Right lobe of liver (tissue), 6 donors: ENCODE data around the gene FOXP1. TPM values are rescaled to one million over a fixed set of nuclear protein-coding genes. Genes with fewer than 3 reads are reported as not detected.
A peak's percentile ranks its signal among the peaks of the same experiment; 100 is the strongest.

Source experiments
- ATAC-seq, 4 donors: fragments of 200-7000 bp; cut with Tn5 transposase; one replicate each; pipeline ENCODE4 v1.9.1; 2020; ENCODE audit warnings: mild to moderate bottlenecking in 4 of 4, moderate library complexity in 4 of 4
- DNase-seq, 3 donors: peaks; one replicate each; pipeline ENCODE4 v3.0.0-alpha.2; 2020
- H3K27ac ChIP-seq, 3 donors: fragments of 200-600 bp; one replicate each; pipeline ENCODE4 v1.8.0; 2022
- H3K27me3 ChIP-seq, 2 donors: fragments of 200-600 bp; one replicate each; pipeline ENCODE4 v1.8.0; 2022
- H3K36me3 ChIP-seq, 4 donors: fragments of 200-600 bp; sonication (generic) in 1 of 4; one replicate each; pipeline versions ENCODE4 v1.5.1 to v1.8.0; 2017 to 2022; ENCODE audit warnings: control low read depth in 1 of 4
- H3K4me1 ChIP-seq, 4 donors: fragments of 200-600 bp; sonication (generic) in 1 of 4; one replicate each; pipeline versions ENCODE4 v1.5.1 to v1.8.0; 2017 to 2022; ENCODE audit warnings: control low read depth in 1 of 4
- H3K4me3 ChIP-seq, 3 donors: fragments of 200-600 bp; one replicate each; pipeline ENCODE4 v1.8.0; 2022
- H3K9me3 ChIP-seq, 4 donors: fragments of 200-600 bp; sonication (generic) in 1 of 4; one replicate each; pipeline versions ENCODE4 v1.5.1 to v1.8.0; 2017 to 2022; ENCODE audit warnings: control low read depth in 1 of 4
- CTCF ChIP-seq, 4 donors: fragments of 200-600 bp in 3 of 4; fragments of 450-650 bp in 1 of 4; IDR thresholded peaks; one replicate each; pipeline versions ENCODE4 v1.5.1 to v1.8.0; 2016 to 2022; ENCODE audit warnings: antibody characterized with exemption in 4 of 4, mild to moderate bottlenecking in 2 of 4
- POLR2A ChIP-seq: fragments of 450-650 bp; IDR thresholded peaks from one replicate; pipeline ENCODE4 v1.6.1; 2017; ENCODE audit warnings: antibody characterized with exemption, mild to moderate bottlenecking
- WGBS: methylation state at CpG from one replicate; pipeline ENCODE4 v1.1.6; 2018; ENCODE audit warnings: low coverage, low lambda C conversion rate; ENCODE audit not compliant: insufficient coverage; ENCODE audit errors: missing lambda C conversion rate; 5-methylcytosine and 5-hydroxymethylcytosine counted together
- intact Hi-C, 2 donors: fragments of 100-400 bp; cut with DNase I; formaldehyde crosslinking; loops; one replicate each; pipeline versions ENCODE4 v1.11.2 to v1.14.1; 2022
- total RNA-seq, 6 experiments: library from RNA; depleted of rRNA in 2 of 6; stranded (reverse); fragments of >200 nt in 2 of 6; fragmentation: NEBNext Ultra II Directional in 3 of 6; extraction: Animal tissue kit (Norgen Biotek cat#: 25700) in 3 of 6; gene quantifications; one replicate each; pipeline versions ENCODE4 v1.1.0 to v1.2.4, GENCODE V29; 2016 to 2023
- donor health status: DM: no; HTN: yes; CAD: no.
- donor health status: DM: no; HTN: no; CAD: no.
- donor health status: DM: no; HTN: no; CAD: no.
- donor health status: DM: no; HTN: yes; CAD: no.
- donor health status: DM: no; HTN: yes; CAD: no.

FOXP1 gene
- total RNA-seq, 6 experiments from 2014 or later, result 26.7 to 47.7 (median 35.2) TPM

GRCh38 chr3:71371282-71371681 is 212.2 kb downstream of the FOXP1 start:
- Histone ChIP-seq H3K27ac (no peak overlapping the region), H3K4me1 (peaks cover 0 to 35% (median 14%) of the 10 kb centered on the region in 4 donors), H3K4me3 (no peak overlapping the region), H3K9me3 (no peaks in the 10 kb centered on the region), H3K27me3 (no peaks in the 10 kb centered on the region), H3K36me3 (no peaks in the 10 kb centered on the region)
- ATAC-seq (no peak), DNase-seq (no peak)
- no peak for TF ChIP-seq POLR2A
- no peak for TF ChIP-seq CTCF (IDR thresholded peaks at IDR 0.05)
- 96% methylated on average over 6 of the region's 6 CpGs for whole genome bisulfite sequencing
- intact Hi-C loops, result no loop called here

GRCh38 chr3:71370467-71370866 is 213.1 kb downstream of the FOXP1 start:
- WGBS, result 95% methylated on average over 5 of the region's 5 CpGs
- no peak overlapping the region for H3K4me3 ChIP-seq
- no peak overlapping the region for H3K27ac ChIP-seq
- no peaks in the 10 kb centered on the region for H3K27me3 ChIP-seq
- TF ChIP-seq CTCF (IDR thresholded peaks at IDR 0.05) (no peak), POLR2A (no peak)
- no peaks in the 10 kb centered on the region for H3K9me3 ChIP-seq
- intact Hi-C loops, result no loop called here
- H3K4me1 ChIP-seq, result peaks cover 0 to 35% (median 14%) of the 10 kb centered on the region in 4 donors
- no peak for DNase-seq
- H3K36me3 ChIP-seq, result no peaks in the 10 kb centered on the region
- ATAC-seq, result no peak

GRCh38 chr3:71369701-71370391 is 213.7 kb downstream of the FOXP1 start:
- 64% methylated on average over 6 of the region's 6 CpGs for WGBS
- Histone ChIP-seq H3K27me3 (no peaks in the 10 kb centered on the region), H3K9me3 (no peaks in the 10 kb centered on the region), H3K36me3 (no peaks in the 10 kb centered on the region), H3K4me1 (peaks cover 0 to 35% (median 14%) of the 10 kb centered on the region in 4 donors), H3K4me3 (no peak overlapping the region), H3K27ac (peak overlapping the region in 1 of 3 donors; percentile 15)
- intact Hi-C loops, result no loop called here
- ATAC-seq, result peak; percentile 42 to 70 (median 43)
- TF ChIP-seq POLR2A (no peak), CTCF (IDR thresholded peaks at IDR 0.05) (no peak)
- no peak for DNase-seq

GRCh38 chr3:71366988-71367604 is 216.4 kb downstream of the FOXP1 start:
- Histone ChIP-seq H3K27ac (no peak overlapping the region), H3K36me3 (no peaks in the 10 kb centered on the region), H3K27me3 (no peaks in the 10 kb centered on the region), H3K4me3 (no peak overlapping the region), H3K9me3 (no peaks in the 10 kb centered on the region), H3K4me1 (peaks cover 0 to 17% (median 6%) of the 10 kb centered on the region in 4 donors)
- DNase-seq (no peak), ATAC-seq (no peak)
- TF ChIP-seq CTCF (IDR thresholded peaks at IDR 0.05), result no peak
- TF ChIP-seq POLR2A, result no peak
- intact Hi-C loops, result no loop called here
- WGBS, result 73% methylated on average over 7 of the region's 8 CpGs
